Measurements from ENCODE around the gene SCD5.
"Not testable (repeated sequence)": the region's sequence is repeated elsewhere in the genome, so short reads cannot be mapped to it uniquely, and the experiment has no call there.

The SCD5 gene

DNA sequence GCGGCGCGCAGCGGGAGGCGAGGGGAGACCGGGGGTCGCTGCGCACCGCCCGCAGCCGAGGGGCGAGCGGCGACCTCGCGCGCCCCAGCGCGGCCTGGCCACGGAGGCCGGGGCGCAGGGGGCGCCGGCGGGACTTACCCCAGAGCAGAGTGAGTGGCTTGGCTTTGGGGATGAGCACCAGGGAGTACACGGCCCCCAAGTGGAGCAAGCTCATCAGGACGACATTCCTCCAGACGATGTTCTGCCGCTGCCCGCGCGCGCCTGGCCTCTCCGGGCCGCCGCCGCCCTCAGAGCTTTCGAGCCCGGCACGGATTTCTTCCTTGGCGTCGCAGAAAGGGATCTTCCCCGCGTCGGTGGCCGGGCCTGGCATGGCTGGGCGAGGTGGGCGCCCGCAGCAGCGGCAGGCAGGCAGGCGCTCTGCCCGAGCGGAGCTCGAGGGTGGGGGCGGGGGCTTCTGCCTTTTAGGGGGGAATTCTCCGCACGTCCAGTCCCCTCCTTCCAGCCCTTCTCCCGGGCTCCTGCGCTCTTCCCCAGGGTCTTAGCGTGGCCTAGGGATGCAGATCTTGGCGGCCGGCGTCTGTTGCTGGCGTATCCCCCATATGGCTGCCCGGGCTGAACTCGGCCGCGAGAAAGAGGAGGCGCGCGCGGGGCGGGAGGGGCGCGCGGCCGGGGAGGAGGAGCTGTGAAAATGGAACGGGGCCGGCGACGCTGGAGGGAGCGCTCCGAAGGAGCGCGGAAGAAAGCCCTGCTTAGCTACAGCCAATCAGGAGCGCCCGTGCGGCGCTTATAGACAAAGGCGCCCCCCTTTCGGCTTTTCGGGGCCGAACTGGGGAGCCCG is at the start of gene SCD5:
Gene SCD5 (minus strand): TSS at position 629 of the 838 bp plus-strand sequence. CDS start 259 bp downstream, at position 370.
- no peak for DNase-seq (ENCODE audit: low spot score)

DNA sequence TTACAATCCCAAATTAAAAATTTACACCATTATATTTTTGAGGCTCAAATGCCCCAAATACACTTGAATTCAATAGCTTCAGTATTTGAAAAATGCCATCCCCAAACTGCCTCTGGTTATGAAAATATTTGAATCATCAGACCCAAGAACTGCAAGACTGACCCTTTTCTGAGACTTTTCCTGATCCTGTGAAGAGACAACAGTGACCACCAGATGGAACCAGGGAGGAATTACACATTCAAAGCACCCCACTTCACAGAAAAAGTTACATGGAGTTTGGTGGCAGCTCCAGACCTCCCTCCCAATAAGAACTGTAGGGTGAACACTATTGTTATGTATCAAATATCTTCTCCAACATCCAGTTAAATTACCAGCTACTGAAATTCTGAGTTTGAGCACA is 44.0 kb upstream of the SCD5 start:
- peak; percentile 26 for DNase-seq (ENCODE audit: low spot score)

DNA sequence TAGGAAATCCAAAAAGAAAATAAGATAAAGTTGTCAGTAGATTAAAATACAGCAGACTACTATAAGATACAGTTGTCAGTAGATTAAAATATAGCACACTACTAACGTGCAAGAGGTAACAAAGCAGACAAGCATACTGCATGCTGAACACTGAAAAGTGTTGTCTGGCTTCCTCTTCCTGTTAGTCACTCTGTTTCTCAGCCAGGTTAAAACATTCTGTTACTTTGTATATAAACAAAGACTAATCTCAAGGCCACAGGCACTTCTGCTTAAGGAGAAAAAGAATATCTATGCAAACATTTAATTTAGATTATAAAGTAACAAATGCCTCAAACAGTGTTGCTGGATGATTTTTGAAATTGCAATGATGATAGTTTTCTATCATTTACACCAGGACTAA is 41.0 kb upstream of the SCD5 start:
- no peak for DNase-seq (ENCODE audit: low spot score)

DNA sequence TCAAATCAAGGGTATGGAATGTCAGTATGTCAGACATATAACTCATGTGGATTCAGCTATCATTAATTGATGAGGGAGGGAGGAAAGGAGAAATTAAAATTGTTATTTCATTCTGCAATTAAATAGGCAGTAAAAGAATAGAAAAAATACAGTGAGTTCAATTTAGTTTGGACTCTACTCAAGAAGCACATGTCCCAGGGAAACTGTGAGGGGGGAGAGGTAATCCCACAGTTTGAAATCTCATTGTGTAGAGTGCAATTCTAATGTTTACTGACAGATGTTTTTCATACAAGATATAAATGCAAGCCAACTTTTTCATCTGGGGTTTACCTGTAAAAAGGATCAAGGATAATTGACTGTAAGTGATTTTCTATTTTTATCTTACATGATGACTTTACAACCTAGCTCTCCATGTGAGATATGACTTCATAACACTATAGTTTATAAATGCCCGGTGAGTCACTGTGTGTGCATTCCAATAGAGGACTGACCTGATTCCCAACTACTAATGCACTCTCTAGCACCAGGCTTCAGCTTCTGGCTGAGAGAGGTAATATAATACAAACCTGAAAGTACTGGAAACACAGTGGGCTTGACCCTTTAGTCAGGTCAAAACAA is 35.2 kb upstream of the SCD5 start:
- DNase-seq (ENCODE audit: low spot score), result no peak

DNA sequence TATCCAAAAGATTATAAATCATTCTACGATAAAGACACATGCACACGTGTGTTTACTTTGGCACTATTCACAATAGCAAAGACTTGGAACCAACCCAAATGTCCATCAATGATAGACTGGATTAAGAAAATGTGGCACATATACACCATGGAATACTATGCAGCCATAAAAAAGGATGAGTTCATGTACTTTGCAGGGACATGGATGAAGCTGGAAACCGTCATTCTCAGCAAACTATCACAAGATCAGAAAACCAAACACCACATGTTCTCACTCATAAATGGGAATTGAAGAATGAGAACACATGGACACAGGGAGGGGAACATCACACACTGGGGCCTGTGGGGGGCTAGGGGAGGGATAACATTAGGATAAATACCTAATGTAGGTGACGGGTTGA is 34.5 kb upstream of the SCD5 start:
- DNase-seq (ENCODE audit: low spot score), result not testable (repeated sequence)

DNA sequence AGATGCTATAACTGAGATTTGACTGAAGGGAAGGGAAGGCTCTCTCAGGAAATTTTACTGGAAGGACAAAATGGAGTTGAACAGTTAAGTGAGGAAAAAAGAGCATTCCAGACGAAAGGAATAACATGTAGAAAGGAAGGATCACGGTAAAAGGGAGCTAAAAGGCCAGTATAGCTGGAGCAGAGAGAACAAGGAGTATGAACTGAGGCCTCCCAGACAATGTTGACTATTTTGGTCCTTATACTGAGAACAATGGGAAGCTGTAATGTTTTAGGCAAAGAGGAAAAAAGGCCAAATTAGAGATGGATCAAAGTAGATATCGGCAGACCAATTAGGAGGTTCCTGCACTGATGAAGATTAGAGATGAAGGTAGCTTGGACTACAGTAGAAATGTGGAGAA is 26.8 kb upstream of the SCD5 start:
- DNase-seq (ENCODE audit: low spot score), result no peak

DNA sequence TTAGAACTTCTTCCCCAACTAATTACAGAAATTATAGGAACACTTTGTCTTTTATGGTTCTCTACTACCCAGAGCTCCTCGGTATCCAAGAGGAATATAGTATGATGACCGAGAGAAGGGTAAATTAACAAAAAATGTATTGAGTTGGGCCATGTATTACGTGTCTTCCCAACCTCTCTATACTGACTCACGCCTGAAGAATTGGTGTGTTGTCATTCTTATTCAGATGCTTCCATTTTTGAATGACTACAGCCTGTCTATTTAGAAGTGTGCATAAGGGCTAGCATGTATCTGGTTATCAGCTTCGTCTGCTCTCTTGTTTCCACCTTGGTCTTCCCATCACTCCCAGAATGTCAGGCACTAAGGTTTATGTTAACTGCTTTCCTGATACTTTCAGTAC is 24.5 kb upstream of the SCD5 start:
- no peak for DNase-seq (ENCODE audit: low spot score)

DNA sequence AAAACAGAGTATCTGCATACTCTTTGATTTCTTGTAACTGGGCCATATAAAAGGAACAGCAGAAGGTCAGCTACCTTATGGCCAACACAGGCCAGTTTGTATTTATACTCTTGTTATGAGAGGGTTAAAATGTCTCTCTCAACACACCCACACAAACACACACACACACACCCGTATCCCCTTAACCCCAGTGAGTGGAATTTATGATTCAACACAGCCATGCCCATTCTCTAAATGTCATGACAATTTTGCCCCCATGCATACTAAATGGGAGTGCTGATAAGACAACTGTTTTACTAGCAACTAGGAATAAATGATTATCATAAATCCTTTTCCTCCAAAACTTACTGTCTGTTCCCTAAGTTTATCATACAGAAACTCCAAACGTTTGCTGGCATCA is 22.1 kb upstream of the SCD5 start:
- DNase-seq (ENCODE audit: low spot score), result no peak

DNA sequence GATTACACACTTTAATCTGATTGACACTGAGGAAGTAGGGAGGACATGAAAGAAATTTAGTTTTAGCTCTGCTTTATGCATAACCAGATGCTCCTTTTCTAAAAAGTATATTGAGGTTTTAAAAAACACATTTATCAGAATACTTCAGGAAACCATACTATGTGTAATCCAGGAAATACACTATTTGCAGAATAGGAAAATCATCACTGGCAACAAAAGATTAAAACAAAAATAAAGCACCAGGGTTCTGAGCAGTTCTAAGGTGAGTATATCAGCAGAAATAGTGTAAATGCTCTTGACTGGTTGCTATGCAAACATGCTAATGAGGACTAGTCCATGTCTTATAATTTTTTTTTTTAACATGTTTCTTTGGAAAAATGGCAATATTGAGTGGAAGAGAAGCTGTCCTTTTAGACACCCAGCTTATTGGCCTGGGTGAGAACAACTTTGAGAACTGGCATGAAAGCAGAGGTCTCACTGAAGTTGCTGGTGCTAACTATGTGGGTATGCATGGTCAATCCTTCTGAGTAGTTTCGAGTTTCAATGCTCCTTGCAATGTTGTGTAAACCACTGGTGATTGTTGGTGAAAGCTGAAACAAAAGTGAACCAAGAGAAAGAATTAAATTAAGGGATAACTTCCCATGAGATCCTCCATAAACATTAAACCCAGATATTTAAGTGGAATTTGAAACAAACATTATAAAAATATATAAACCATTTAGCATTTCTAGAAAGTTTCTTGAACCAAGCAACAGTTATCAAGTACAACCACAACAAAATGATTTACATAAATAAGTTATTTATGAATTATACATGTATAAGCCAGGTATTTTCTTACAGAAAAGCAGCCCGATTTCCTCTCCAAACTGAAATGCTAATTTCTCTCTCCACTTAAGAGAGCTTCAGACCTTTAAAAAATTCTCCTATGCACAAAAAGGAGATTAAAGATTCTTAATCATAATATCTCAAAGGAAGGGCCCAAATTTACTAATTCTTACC is 20.4 kb upstream of the SCD5 start:
- DNase-seq (ENCODE audit: low spot score), result no peak

DNA sequence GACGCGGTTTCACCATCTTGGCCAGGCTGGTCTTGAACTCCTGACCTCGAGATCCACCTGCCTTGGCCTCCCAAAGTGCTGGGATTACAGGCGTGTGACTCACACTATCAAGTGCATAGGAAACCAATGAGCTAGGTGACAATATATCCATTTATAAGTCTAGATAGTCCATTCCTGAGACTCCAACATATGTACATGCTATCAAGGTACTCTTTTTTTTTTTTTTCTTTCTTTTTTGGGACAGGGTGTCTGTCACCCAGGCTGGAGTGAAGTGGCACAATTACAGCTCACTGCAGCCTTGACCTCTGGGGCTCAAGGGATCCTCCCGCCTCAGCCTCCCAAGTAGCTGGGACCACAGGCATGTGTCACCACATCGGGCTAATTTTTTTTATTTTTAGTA is 18.3 kb upstream of the SCD5 start:
- not testable (repeated sequence) for DNase-seq (ENCODE audit: low spot score)

DNA sequence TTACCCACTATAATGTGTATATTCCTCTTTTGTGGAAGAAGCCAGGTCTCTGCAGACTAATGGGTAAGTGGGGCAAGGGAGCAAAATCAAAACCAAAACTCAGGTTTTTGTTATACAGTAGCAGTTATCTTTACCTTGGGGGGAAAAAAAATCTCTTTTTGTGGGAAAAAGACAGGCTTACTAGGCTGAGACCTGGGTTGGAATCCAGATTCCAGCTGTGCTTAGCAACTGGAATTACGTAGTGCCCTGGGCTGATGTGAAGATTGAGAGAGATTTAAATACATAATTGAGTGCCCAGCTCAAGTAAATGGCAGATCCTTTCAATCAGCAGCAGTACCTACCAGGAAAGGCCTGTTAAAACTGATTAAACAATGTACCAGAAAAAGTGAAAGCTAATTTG is 15.4 kb upstream of the SCD5 start:
- no peak for DNase-seq (ENCODE audit: low spot score)

DNA sequence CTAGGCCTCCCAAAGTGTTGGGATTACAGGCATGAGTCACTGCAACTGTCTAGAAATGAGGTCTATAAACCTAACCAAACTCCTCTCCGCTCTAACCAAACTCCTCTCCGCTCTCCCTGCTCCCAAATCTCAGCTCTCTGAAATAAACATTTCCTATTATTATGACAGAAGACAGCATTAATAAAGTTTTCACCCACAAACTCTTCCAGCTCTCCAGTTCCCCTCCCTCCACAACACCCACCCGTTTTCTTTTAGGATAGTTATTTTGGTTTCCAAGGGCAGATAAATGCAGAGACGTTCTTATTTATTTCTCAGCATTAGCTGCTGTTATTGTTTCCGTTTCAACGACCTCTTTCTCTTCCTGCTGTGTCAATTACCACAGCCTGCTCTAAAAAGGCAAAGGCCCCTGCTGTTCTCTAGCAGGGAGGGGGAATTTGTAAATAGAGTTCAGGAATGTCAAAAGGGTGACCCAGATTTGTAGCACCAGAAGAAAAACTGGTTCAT is 13.3 kb upstream of the SCD5 start:
- no peak for DNase-seq (ENCODE audit: low spot score)

DNA sequence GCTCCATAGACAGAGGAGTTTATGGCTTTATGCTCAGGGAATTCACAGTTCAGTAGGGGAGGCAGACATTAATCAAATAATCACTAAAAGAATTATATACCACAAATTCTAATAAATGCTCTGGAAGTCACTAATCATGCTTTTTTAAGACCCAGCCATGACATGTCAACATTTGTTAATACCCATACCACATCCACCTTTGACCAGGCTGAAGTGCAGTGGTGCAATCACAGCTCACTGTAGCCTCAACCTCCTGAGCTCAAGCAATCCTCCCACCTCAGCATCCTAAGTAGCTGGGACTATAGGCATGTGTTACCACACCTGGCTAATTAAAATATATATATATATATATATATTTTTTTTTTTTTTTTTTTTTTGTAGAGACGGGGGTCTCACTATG is 12.8 kb upstream of the SCD5 start:
- no peak for DNase-seq (ENCODE audit: low spot score)

DNA sequence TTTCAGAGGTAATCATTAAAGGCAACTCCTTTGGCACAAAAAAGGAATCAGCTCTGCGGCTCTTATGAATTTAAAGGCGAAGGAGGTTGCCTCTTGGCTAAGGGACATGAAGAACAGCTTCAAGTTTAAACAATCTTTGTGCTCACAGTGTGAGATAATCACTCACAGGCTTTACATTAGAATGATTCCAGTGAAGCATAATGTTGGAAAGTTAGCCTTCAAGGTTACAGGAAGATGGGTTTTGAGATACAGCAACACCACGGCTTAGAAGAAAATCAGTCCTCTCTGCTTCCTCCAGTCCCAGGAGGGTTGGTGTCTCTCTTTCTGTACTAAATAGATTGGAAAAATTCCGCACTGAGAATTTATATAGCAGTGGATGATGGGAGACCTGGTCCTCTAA is 11.6 kb upstream of the SCD5 start:
- DNase-seq (ENCODE audit: low spot score), result no peak

DNA sequence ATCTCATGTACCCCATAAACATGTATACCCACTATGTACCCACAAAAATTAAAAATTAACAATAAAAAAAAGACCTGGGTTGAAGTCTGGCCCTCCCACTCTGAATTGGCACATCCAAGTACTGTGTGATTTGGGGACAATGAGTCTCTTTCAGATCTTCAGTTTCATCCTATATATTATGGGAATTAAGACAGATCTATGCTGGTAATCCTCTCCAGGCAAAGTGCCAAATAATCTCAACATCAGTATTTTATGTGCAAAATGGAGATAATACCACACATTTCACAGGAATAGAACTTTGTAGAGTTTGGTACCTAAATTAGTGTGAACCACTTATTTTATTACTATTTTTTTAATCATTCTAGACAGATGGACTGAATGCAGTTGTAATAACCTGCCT is 11.0 kb upstream of the SCD5 start:
- DNase-seq (ENCODE audit: low spot score), result no peak

DNA sequence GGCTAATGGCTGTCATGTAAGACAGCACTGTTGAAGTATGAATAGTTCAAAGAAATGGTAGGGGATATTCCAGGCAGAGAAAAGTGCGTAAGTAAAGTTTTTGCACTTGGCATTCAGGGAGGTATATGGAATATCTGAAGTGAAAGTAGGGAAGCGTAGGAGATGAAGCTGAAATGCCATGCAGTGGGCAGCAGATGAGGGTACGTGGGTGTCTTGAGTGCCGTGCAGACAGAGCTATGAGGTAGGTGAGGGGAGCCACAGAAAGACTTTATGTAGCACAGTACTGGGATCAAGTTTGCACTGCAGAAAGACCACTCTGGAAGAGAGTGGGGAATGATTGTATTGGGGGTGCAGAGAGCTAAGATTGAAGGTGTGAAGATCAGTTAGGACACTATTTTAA is 5.2 kb upstream of the SCD5 start:
- DNase-seq (ENCODE audit: low spot score), result no peak

DNA sequence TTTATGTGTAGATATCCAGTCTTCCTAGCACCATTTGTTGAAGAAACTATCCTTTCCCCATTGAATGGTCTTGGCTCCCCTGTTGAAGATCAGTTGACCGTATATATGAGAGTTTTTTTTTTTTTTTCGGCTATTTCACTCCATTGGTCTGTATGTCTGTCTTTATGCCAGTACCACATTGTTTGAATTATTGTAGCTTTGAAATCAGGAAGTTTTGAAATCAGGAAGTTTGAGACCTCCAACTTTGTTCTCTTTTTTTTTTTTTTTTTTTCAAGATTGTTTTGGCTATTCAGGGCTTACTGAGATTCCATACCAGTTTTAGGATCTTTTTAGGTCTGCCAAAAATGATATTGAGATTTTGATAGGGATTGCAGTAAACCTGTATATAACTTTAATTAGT is 4.3 kb upstream of the SCD5 start:
- no peak for DNase-seq (ENCODE audit: low spot score)

DNA sequence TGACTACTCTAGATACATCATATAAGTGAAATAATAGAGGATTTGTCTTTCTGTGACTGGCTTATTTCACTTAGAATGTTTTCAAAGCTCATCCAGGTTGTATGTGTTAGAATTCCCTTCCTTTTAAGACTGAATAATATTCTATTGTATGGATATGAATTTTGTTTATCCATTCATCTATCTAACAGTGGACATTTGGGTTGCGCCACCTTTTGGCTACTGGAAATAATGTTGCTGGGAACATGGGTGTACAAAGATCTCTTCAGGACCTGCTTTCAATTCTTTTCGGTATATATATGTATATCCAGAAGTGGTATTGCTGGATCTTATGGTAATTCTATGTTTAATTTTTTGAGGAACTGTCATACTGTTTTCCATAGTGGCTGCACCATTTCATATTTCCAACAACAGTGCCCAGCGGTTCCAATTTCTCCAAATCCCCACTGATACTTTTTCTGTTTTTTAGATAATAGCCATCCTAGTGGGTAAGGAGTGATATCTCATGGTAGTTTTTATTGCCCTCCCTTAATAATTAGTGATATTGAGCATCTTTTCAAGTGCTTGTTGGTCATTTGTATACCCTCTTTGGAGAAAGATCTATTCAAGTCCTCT is 3.4 kb upstream of the SCD5 start:
- DNase-seq (ENCODE audit: low spot score), result no peak

DNA sequence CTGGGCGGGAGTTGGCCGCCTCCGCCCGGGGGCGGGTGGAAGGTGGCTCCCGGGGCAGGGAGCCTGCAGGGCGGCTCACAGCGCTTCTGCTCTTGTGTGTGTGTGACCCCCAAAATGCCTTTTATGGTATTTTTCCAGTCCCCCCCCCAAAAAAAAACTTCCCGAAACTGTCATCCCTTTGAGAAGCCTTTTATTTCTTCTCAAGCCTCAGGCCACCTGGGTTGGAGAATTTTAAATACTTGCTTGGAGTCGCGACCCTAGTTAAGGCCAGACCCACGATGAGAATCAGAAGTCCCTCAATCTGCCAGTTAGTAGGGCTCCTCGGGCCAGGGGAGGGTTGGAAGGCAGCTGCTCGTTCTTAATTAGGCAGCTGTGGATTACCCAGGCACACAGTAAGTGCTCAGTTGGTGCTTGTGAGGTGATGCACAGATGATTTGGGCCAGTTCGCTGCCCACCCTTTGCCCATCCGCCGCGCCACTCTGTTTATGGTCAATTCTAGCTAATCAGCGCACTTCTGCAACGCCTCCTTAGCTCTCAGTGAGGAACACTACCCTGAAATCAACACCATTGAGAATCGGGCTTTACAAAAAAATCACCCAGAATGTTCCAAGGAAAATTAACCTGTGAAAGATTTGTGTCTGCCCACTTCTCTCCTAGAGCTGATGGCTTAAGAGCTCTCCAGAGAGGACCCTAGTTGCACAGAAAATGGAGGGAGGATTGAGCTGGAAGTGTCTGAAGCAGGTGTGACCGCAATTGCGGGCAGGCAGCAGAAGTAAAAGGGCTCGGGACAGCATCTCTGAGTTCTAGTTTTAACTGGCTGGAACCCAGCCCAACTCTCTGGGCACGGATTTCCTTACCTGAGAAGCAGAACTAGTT is 648 bp upstream of the SCD5 start:
- no peak for DNase-seq (ENCODE audit: low spot score)

DNA sequence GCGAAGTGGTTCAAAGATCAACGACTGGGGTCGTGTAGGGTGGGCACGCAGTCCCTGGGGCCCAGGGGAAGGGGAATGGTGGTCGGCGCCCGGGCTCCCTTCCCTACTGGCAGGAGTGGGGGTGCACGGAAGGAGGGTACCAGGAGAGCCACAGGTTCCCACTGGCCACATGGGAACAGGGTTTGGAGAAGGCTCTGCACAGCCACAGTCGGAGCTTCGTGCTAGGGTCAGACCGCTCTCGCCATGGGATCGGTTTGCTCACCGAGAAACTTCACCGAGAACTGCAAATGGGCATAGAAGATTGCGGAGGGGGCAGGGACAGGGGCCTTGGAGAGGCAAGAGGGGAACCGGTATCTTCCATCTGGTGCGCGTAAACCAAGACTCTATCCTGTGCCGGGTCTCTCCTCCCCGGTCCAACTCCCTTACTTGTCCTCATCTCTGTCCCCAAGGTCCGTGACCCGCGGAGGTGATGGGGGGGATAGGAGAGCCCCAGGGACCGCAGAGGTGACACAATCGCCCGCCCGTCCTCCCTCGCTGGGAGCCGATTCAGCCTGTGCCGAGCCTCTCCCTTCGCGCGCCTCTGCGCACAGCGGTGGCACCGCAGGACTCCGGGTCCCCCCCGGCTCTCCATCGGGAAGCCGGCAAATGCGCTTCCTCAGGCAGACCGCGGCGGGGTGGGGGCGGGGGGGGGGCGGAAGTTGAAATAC is 1.0 kb downstream of the SCD5 start:
- DNase-seq (ENCODE audit: low spot score), result no peak
